Right hindlimb (tissue), 1 donor: Measurements from ENCODE around the gene PATE3.

Source experiments
- DNase-seq: peaks from one replicate; pipeline ENCODE4 v3.0.0-alpha.2; 2018

Gene PATE3, protein sequence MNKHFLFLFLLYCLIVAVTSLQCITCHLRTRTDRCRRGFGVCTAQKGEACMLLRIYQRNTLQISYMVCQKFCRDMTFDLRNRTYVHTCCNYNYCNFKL

DNA sequence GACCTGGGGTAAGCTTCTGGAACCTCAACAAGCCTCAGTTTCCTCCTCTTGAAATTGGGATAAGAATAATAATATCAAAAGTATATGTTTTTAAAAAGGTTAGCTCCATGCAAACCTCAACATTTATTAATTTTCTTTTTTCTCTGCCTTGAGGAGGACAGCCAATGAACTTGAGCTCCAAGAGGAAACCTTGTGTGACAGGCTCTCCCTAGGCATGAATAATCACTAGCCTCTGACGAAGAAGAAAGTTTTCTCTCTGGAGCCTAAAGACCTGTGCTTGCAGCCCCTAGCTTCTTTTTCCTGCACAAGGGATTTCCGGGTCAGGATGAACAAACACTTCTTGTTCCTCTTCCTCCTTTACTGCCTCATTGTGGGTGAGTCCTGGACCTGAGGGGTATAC lies at the start of gene PATE3:
Gene PATE3, plus strand, starts transcription at position 301 of the 400 bp plus-strand sequence. Its CDS starts 25 bp downstream, at position 326.
- DNase-seq = no peak

DNA sequence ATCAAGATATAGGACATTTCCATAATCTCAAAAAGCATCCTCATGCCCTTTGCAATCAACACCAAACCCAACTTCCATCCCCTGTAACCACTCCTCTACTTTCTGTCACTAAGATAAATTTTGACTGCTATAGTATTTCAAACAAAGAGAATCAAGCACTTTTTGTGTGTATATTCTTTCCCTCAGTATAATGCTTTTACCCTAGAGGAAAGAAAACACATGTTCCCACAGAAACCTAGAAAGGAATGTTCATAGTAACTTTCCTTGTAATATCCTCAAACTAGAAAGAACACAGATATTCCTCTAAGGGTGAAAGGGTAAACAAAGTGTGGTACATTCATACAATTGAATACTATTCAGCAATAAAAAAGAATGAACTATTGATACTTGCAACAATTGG lies 47.3 kb upstream of the PATE3 start:
- no peak for DNase-seq

DNA sequence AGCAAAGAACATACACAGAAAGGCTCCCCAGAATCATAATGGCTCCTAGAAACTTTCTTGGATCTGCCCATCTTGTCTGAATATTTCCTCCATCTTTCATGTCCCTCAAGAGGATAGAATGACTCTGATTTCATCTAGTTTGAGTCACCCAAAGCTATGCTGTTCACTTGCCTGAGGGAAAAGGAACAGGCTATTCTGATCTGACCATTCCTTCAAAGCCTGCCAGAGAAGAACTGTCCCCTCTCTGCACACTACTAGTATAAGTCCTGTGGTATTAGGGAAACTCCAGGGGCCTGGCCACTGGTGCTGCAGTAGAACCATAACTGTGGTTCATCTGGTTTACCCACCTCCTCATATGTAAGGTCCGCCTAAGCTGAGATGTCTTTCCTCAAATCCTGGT lies 44.2 kb upstream of the PATE3 start:
- no peak for DNase-seq

DNA sequence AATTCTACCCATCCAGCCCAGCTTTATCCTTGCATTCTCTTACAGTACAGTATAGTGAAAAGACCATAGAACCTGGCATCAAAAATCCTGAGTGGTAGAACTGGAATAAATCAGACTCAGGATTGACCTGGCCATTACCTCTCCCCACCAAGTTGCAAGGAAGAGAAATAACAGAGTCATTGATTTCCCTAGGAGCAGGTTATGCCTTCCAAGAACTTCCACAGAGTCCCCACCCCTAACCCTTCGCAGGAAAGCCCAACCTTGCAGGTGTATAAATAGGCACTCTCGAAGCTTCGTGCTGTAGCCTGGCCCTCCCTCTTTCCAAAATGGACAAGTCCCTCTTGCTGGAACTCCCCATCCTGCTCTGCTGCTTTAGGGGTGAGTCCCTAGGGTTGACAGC lies 41.9 kb upstream of the PATE3 start, which contains the start of gene PATE1:
Gene PATE1, plus strand, starts transcription at position 301 of the 400 bp plus-strand sequence. Its CDS starts 26 bp downstream, at position 327.
- DNase-seq = no peak

DNA sequence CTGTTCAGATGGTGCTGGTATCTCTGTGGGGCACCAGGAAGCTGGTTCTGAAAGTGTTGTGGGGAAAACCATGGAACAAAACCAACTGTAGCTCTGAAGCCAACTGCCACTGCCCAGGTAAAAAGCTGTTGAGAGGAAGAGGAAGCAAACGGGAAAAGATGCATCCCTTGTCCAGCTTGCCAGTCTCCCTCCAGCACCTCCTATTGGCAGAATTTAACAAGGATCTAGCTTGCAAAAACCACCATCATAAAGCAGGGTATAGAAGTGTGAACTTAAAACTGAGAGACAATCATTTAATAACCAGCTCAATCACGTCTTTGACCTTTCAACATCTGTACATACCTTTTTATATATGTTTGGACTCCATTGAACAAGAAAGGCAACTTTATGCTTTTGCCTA lies 37.3 kb upstream of the PATE3 start:
- no peak for DNase-seq

DNA sequence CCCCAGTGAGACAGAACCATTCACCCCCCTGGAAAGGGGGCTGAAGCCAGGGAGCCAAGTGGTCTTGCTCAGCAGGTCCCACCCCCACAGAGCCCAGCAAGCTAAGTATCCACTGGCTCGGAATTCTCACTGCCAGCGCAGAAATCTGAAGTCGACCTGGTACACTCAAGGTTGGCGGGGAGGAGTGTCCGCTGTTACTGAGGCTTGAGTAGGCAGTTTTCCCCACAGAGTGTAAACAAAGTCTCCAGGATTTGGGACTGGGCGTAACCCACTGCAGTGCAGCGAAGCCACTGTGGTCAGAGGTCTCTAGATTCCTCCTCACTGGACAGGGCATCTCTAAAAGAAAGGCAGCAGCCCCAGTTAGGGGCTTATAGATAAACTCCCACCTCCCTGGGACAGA lies 31.9 kb upstream of the PATE3 start:
- DNase-seq = no peak

DNA sequence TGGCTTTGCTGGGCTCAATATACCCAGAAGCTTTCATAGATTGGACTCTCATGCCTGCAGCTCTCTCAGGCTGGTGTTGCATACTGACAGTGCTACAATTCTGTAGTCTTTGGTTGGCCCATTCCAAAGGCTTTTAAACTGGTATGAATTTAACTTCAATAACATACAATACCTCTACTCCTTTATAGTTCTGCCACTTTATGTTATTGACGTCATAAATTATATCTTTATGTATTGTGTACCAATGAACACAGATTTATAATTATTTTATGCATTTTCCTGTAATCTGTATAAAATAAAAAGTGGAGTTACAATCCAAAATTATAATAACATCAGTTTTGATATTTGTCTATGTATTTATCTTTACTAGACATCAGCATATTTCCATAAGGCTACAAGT lies 25.5 kb upstream of the PATE3 start:
- DNase-seq = no peak

DNA sequence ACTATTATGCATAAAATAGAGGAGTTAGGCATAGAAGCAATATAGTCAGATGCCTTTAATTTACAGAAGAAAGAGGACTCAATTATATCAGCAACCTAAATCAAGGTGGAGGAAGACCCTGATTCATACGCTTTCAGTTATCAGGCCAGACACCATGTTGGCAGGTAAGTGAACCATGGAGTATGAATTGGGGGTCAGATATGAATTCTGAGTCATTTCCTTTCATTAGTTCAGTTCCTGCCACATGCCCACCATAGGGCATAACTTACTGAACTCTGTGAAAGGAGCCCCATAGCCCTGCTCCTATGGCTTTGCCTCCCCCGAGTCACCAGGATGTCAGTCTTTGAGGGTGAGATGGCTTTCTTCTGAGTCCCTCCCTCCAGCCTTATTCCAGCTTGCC lies 24.4 kb upstream of the PATE3 start:
- DNase-seq = no peak

DNA sequence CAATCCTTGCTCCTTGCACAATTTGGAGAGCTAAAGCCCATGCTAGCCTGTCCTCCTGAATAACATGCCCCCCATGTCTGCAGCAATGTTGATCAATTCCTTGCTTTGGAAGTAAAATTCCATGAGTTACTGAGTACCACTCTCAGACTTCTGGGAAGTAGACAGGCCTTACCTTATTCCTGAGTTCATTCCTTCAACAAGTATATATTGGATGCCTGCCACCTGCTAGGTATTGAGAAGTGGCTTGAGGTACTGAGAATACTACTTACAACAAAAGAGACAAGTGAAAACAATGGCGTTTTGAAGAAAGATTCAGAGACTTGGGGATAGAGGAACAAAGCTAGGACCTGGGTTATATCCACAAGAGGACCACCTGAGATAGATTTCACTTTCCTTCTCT lies 21.7 kb upstream of the PATE3 start:
- no peak for DNase-seq

DNA sequence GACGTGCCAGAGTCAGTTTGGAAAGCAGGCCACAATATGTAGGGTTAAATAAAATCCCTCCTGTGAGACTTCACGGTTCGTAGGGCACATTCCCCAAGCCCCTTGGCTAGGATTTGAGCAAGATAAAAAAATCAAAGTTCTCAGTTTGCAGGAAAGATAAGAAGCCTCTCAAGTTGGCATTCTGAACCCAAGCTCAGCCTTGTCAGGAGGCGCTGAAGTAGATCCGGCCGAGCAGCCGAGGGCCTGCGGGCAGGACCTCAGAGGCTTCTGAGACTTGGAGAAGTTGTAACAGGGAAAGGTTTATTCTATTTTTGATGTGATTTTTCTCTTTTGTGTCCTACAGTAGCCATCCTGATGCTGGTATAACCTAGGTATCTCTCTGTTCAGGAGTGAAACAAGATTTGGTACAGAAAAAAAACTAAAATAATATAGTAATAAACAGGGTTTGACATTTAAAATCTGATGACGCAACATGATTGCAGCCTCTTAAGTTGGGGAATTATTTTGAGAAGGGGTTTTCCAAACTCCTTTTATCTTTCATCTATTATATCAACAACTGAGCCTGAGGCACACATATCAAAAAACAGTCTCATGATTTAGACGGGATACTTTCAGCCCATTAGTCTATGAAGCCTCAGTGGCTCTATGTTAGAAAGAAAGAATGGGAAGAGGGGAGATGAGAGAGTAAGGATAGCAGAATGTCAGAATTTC lies 19.4 kb upstream of the PATE3 start:
- DNase-seq = no peak

DNA sequence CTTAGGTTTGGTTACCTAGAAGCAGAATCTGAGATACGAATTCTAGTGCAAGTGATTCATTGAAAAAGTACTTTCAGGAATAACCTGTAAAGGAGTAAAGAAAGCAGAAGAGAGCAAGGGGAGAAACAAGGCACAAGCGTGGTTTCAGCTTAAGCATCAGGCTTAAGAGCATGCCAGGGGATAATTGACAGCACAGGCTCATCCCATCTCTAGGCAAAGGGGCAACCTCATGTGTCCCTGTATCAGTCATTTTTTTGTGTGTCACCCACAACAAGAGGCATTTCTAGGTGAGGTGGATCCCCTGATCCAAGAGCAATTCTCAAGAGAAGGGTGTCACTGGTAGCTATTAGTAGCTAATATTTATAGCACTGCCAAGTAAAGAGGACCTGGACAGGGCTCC lies 17.3 kb upstream of the PATE3 start:
- DNase-seq = no peak

DNA sequence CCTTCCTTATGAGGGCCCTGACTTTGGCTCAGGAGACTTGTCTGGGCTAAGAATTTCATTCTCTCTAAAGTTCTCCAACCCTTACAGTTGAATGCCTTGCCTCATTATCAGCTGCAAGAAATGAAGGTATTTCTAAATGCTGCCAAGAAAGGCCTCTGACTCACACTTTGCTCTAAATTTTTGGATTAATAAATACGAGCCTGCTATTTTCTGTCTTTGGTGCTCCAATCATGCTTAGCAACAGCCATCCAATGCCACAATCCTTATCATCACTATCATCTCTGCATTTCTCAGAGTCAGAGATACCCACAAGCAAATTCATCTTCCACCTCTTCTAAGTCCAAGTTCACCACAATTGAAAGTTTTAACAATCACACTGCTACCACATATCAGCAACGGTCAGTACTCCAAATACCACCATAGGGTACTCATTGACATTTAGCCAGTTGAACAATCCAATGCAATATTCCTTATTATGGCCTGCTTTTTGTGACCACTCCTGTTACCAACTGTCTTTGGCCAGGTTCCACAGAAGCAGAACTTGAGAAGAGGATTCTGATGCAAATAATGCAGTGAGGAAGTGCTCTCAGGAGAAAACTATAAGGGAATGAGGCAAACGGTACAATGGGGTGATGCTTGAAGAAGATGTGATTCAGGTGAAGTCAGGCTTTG lies 15.0 kb upstream of the PATE3 start:
- DNase-seq = no peak

DNA sequence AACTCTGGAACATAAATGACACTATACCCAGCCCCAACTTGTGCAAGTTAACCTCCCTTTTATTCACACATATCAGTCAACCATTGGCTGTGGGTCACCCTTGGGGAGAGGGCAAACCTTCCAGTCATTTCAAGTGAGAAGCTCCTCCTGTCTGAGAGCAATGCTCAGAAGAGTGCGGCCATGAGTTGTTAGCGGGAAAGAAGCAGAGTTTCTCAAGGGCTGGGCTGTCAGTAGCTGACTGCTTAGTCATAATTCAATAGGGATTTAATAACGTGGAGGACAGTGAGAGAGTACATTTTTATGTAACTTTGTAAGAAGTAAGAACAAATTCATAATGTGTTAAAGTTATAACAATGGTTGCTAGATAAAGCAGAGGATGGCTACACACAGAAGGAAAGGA lies 14.4 kb upstream of the PATE3 start:
- no peak for DNase-seq

DNA sequence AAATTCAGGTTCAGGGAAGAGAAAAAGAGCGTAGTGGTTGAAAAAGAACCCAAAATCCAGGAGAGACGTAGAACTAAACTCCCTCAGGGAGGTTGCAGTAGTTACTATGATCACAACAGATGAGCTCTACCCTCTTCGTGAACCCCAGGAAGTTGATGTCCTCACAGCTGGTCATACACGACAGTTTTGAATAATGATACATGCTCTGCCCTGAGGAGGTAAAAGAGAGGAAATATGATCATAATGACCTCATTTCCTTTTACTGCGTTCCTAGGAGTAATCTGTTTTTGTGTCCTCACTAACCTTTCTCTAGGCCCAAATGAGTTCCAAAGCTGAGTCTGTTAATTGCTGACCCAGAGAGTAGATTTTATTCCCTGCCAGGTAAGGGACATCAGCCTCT lies 10.6 kb upstream of the PATE3 start:
- DNase-seq = no peak

DNA sequence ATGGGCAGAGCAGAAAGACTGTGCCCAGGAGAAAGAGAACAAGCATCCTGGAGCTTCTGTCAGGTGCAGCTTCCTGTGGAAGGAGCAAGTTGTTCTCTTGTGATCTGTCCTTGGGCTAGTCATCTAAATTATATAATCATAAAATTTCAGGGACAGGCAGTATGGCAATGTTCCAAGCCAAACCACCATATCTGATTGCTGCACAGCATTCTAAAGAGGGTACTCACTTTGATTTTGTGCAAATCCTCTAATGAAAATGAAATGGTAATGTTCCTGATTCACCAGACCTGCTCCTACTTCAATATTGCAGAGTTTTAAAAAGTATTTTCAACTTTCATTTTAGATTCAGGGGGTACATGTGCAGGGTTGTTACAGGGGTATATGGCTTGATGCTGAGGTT lies 9.2 kb upstream of the PATE3 start, which contains the start of gene PATE2:
Gene PATE2, minus strand, starts transcription at position 101 of the 400 bp plus-strand sequence. Its CDS starts 55 bp downstream, at position 46.
- no peak for DNase-seq

DNA sequence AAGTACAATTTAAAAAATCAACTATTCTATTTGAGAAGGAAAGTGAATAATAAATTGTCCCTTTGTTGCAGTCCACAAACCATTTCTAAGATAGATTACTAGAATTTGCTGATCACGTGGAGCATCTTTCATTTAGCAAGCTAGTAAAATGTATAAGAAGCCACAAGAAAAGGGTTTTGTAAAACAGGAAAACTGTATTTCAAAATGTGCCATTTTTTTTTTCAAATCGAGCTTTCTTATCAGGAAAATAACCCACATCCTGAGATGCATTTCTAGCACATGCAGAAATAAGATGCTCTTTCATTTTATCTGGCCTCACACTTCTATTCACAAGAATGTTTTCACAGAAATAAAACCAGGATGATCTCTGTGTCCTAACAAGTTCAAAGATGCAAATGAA lies 3.2 kb upstream of the PATE3 start:
- DNase-seq = no peak

DNA sequence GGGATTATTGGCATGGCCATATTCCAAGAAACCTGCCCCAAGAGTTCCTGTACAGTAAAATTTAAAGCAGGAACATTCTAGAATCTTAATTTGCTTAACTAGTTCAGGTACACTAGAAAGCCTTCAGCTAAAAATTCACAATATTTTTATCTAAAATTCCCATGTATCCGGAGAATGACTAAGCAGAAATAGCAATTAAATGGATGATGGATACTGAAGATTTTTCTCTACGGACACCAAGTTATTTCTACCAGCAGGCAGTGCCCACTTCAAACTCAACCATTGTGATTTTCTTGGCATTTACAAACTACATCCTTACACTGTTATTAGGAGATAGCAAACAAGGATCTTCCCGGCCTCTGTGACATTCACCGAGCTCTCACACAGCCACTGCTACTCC lies 2.9 kb downstream of the PATE3 start:
- no peak for DNase-seq

DNA sequence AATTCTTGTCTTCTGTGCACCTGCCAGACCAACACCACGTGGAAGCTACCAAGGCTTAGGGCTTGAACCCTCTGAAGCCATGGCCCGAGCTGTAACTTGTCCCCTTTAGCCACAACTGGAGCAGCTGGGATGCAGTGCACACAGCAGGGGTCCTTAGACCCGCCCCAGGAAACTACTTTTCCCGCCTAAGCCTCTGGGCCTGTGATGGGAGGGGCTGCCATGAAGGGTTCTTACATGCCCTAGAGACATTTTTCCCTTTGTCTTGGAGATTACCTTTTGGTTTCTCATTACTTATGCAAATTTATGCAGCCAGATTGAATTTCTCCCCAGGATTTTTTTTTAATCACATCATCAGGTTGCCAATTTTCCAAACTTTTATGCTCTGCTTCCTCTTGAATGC lies 9.7 kb downstream of the PATE3 start:
- DNase-seq = no peak

DNA sequence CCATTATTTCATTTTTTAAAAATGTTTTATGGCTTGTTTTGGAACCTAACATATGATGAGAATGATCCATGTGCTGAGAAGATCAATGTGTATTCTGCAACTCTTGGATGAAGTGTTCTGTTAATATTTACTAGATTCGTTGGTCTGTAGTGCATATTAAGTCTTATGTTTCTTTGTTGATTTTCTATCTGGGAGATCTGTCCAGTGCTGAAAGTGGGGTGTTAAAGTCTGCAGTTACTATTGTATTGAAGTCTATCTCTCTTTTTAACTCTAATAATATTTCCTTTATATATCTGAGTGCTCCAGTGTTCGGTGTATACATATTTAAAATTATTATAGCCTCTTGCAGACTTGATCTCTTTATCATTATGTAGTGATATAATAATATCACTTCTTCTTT lies 11.9 kb downstream of the PATE3 start:
- DNase-seq = no peak

DNA sequence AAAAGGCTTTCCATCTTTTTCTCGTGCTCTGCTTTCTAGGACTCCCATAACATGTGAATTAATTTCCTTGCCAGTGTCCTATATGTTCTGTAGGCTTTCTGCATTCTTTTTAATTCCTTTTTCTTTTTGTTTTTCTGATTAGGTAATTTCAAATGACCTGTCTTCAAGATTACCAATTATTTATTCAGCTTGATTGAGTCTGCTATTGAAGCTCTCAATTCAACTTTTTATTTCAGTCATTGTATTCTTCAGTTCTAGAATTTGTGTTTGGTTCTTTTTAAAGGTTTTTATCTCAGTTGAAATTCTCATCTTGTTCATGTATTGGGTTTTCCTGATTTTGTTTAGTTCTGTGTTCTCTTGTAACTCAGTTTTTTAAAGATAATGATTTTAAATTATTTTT lies 14.5 kb downstream of the PATE3 start:
- no peak for DNase-seq

DNA sequence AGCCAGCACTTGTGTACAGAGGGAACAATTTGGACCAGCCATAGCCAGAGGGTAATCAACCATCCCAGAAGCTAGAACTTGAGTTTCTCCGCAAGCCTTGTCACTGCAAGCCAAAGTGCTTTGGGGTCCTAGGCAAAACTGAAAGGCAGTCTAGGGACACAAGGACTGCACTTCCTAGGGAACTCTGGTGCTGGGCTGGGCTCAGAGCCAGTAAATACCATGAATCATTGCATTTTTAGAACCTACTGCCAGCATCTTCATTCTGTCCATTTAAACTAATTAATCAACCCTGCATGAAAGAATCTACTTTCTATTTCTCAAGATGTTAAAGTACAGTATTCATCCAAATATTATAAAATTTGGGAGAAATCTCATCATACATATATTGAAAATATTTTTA lies 20.0 kb downstream of the PATE3 start:
- no peak for DNase-seq

DNA sequence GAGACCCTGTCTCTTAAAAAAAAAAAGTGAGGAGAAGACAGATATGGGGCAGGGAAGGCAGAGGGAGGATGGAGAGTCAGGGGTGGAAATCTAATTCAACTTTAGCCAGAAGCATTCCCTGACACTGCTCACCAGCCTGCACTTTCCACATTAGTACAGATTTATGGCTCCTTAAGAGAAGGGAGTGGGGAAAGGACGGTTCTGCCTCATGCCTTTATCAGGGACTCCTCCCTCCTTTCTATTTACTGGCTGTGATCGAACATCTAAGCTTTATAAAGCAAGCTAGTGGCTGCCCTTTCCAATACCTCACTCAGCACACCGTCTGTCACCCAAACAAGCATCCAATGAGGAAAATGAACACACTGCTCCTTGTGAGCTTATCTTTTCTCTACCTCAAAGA lies 45.1 kb downstream of the PATE3 start, which contains the start of gene PATE4:
Gene PATE4, plus strand, starts transcription at position 301 of the 400 bp plus-strand sequence. Its CDS starts 44 bp downstream, at position 345.
- no peak for DNase-seq

DNA sequence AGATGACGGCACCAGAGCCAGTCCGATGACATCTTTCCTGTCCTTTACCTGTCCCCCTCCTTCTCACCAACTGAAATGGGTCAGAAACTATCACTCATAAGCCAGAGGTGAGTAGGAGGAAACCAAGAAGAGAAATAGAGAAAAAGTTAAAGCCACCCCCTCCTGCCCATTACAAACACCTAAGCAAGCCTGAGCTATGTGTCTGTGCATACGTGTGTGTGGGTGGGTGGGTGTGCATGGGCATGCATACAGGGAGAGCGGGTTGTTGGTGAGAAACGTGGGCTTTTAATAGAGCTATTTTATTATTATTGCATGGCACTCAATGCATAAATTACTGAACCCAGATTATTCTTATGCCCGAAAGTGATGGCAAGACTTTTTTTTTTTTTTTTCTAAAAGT lies 47.8 kb downstream of the PATE3 start:
- no peak for DNase-seq
